GM23338 (cell line): ENCODE results near the gene ADCY1. TPM values are rescaled to one million over a fixed set of nuclear protein-coding genes. Genes with fewer than 3 reads are reported as not detected.

Experiments used
- ATAC-seq: fragments of 200-7000 bp; cut with Tn5 transposase; 3 replicates; pipeline ENCODE4 v1.9.1; 2020
- DNase-seq: peaks from one replicate; pipeline ENCODE4 v3.0.0-alpha.2; 2015; ENCODE audit warnings: low spot score
- H2AFZ ChIP-seq: fragments of 200-600 bp; sonication (generic); 2 replicates; pipeline ENCODE4 v1.8.0; 2016; ENCODE audit warnings: antibody characterized with exemption, mild to moderate bottlenecking, moderate library complexity
- H3F3A ChIP-seq: fragments of 200-600 bp; sonication (generic); replicated peaks from 2 replicates; pipeline ENCODE4 v1.8.0; 2017; ENCODE audit warnings: antibody characterized with exemption, mixed run types, low read depth
- H3K27ac ChIP-seq: fragments of 200-600 bp; sonication (generic); 2 replicates; pipeline ENCODE4 v1.6.1; 2016; ENCODE audit warnings: low read depth
- H3K27me3 ChIP-seq: fragments of 200-600 bp; sonication (generic); 2 replicates; pipeline ENCODE4 v1.8.0; 2016; ENCODE audit warnings: mild to moderate bottlenecking, mixed run types, moderate library complexity; ENCODE audit not compliant: insufficient read depth
- H3K36me3 ChIP-seq: fragments of 200-600 bp; sonication (generic); 2 replicates; pipeline ENCODE4 v1.8.0; 2016; ENCODE audit warnings: mild to moderate bottlenecking; ENCODE audit not compliant: insufficient read depth
- H3K4me1 ChIP-seq: fragments of 200-600 bp; sonication (generic); 2 replicates; pipeline ENCODE4 v1.8.0; 2016; ENCODE audit warnings: mild to moderate bottlenecking, moderate library complexity; ENCODE audit not compliant: insufficient read depth
- H3K4me2 ChIP-seq: fragments of 200-600 bp; sonication (generic); 2 replicates; pipeline ENCODE4 v1.7.1; 2017; ENCODE audit warnings: mixed run types
- H3K4me3 ChIP-seq: fragments of 200-600 bp; sonication (generic); 2 replicates; pipeline ENCODE4 v1.6.1; 2016; ENCODE audit warnings: mixed run types
- H3K79me2 ChIP-seq: fragments of 200-600 bp; sonication (generic); replicated peaks from 2 replicates; pipeline ENCODE4 v1.8.0; 2017; ENCODE audit warnings: mild to moderate bottlenecking; ENCODE audit not compliant: insufficient read depth
- H3K9me2 ChIP-seq: fragments of 200-600 bp; sonication (generic); 2 replicates; pipeline ENCODE4 v1.8.0; 2017; ENCODE audit not compliant: insufficient read depth
- H4K20me1 ChIP-seq: fragments of 200-600 bp; sonication (generic); replicated peaks from 2 replicates; pipeline ENCODE4 v1.8.0; 2017; ENCODE audit warnings: mild to moderate bottlenecking; ENCODE audit not compliant: insufficient read depth
- H3K27ac Mint-ChIP-seq: 2 replicates; pipeline ENCODE4 v1.8.0; 2020; ENCODE audit warnings: inconsistent platforms, mild to moderate bottlenecking, moderate library complexity, mixed read lengths
- H3K27me3 Mint-ChIP-seq: 3 replicates; pipeline ENCODE4 v1.8.0; 2022; ENCODE audit warnings: low read depth, mild to moderate bottlenecking, moderate library complexity, mixed read lengths, inconsistent platforms; ENCODE audit not compliant: insufficient read depth, poor library complexity
- H3K36me3 Mint-ChIP-seq: 3 replicates; pipeline ENCODE4 v1.8.0; 2021; ENCODE audit warnings: low read depth, mild to moderate bottlenecking, inconsistent platforms, moderate library complexity, mixed read lengths
- H3K4me1 Mint-ChIP-seq: 3 replicates; pipeline ENCODE4 v1.8.0; 2020; ENCODE audit warnings: mild to moderate bottlenecking, inconsistent platforms, mixed read lengths
- H3K4me3 Mint-ChIP-seq: 3 replicates; pipeline ENCODE4 v1.8.0; 2021; ENCODE audit warnings: moderate library complexity, mild to moderate bottlenecking, inconsistent platforms, mixed read lengths
- H3K9me3 Mint-ChIP-seq: 3 replicates; pipeline ENCODE4 v1.8.0; 2020; ENCODE audit warnings: moderate library complexity, mild to moderate bottlenecking, inconsistent platforms, mixed read lengths
- EZH2 ChIP-seq: fragments of 200-600 bp; sonication (generic); IDR thresholded peaks from one replicate; pipeline ENCODE4 v1.8.0; 2017; ENCODE audit warnings: antibody characterized with exemption, mild to moderate bottlenecking, low read depth; ENCODE audit not compliant: unreplicated experiment
- JUNB ChIP-seq: IDR thresholded peaks from one replicate; pipeline ENCODE4 v1.6.1; 2016; ENCODE audit warnings: antibody characterized with exemption; ENCODE audit not compliant: unreplicated experiment
- STAT1 ChIP-seq: IDR thresholded peaks from one replicate; pipeline ENCODE4 v1.6.1; 2016; ENCODE audit warnings: antibody characterized with exemption; ENCODE audit not compliant: unreplicated experiment
- ZNF114 ChIP-seq: fragments of 250-450 bp; sonication (Bioruptor Pico); IDR thresholded peaks from 2 replicates; pipeline ENCODE4 v1.5.0; 2020; ENCODE audit warnings: mild to moderate bottlenecking, moderate library complexity
- ZNF331 ChIP-seq: fragments of 250-450 bp; sonication (Bioruptor Pico); IDR thresholded peaks from 2 replicates; pipeline ENCODE4 v1.5.0; 2020; ENCODE audit warnings: low read depth, mild to moderate bottlenecking, moderate library complexity
- polyA plus RNA-seq: library from polyadenylated mRNA; unstranded; fragments of >200 nt; fragmentation: Nextera tagmentation; extraction: Ambion mirVana; gene quantifications from 2 replicates; pipeline ENCODE4 v1.2.1, GENCODE V29; 2016
- total RNA-seq: library from RNA; depleted of rRNA; stranded (reverse); fragments of >200 nt; shearing (Covaris generic); gene quantifications from 2 replicates; pipeline ENCODE4 v1.2.3, GENCODE V29; 2014
- TF ChIP-seq, protein P1 (sequence below): IDR thresholded peaks from 2 replicates; pipeline ENCODE4 v1.6.1; 2016; ENCODE audit warnings: antibody characterized with exemption
- TF ChIP-seq, protein P2 (sequence below): fragments of 250-450 bp; sonication (Bioruptor Pico); IDR thresholded peaks from 2 replicates; pipeline ENCODE4 v1.5.0; 2020; ENCODE audit warnings: mild to moderate bottlenecking, moderate library complexity
- TF ChIP-seq, protein P3 (sequence below): IDR thresholded peaks from one replicate; pipeline ENCODE4 v1.6.1; 2018; ENCODE audit warnings: antibody characterized with exemption; ENCODE audit not compliant: unreplicated experiment
- TF ChIP-seq, protein P4 (sequence below), 2 experiments: fragments of 200-600 bp in 1 of 2; sonication (generic) in 1 of 2; conservative IDR thresholded peaks; 2 replicates each; pipeline versions ENCODE4 v1.5.1 to v1.6.1; 2016 to 2017; ENCODE audit warnings: antibody characterized with exemption in 2 of 2, low read depth in 2 of 2, mild to moderate bottlenecking in 2 of 2, moderate library complexity in 1 of 2

Gene ADCY1
- total and polyA plus RNA-seq, 2 experiments from 2014 or later = 2.3 to 18.7 TPM

DNA sequence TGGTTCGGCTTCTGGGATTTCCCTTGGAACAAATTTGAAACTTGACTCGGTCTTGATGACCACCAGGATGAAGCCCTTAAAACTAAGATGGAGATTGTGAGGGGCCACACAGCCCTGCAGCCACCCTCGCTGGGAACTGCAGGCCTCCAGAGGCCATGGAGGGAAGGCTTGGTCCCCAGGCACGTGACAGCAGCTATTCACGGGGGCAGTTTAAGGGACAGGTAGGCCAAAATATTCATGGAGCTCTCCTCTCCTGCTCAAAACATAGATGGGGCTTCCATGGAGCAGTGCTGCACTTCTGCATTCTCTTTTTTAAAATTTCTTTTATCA lies 137.0 kb downstream of the ADCY1 start:
- Mint-ChIP-seq H3K27me3 (no peaks in the 10 kb centered on the region), H3K36me3 (peaks cover 10% of the 10 kb centered on the region), H3K4me3 (no peak overlapping the region), H3K9me3 (no peaks in the 10 kb centered on the region; the same call in 2 of the 3 replicates), H3K27ac (no peak overlapping the region), H3K4me1 (no peaks in the 10 kb centered on the region; the same call in 2 of the 3 replicates)
- DNase-seq (no peak), ATAC-seq (no peak)
- H3K27me3 ChIP-seq = no peaks in the 10 kb centered on the region
- H3K4me1 ChIP-seq = no peaks in the 10 kb centered on the region
- H3K27ac ChIP-seq = no peak overlapping the region
- no peaks in the 10 kb centered on the region for H3K36me3 ChIP-seq
- no peaks in the 10 kb centered on the region for H3K79me2 ChIP-seq
- H3K4me2 ChIP-seq = no peak overlapping the region
- no peaks in the 10 kb centered on the region for H3F3A ChIP-seq
- H2AFZ ChIP-seq = no peak overlapping the region
- H4K20me1 ChIP-seq = no peaks in the 10 kb centered on the region
- no peaks in the 10 kb centered on the region for H3K9me2 ChIP-seq
- TF ChIP-seq, protein P1, sequence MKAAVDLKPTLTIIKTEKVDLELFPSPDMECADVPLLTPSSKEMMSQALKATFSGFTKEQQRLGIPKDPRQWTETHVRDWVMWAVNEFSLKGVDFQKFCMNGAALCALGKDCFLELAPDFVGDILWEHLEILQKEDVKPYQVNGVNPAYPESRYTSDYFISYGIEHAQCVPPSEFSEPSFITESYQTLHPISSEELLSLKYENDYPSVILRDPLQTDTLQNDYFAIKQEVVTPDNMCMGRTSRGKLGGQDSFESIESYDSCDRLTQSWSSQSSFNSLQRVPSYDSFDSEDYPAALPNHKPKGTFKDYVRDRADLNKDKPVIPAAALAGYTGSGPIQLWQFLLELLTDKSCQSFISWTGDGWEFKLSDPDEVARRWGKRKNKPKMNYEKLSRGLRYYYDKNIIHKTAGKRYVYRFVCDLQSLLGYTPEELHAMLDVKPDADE = no peak
- TF ChIP-seq, protein P2, sequence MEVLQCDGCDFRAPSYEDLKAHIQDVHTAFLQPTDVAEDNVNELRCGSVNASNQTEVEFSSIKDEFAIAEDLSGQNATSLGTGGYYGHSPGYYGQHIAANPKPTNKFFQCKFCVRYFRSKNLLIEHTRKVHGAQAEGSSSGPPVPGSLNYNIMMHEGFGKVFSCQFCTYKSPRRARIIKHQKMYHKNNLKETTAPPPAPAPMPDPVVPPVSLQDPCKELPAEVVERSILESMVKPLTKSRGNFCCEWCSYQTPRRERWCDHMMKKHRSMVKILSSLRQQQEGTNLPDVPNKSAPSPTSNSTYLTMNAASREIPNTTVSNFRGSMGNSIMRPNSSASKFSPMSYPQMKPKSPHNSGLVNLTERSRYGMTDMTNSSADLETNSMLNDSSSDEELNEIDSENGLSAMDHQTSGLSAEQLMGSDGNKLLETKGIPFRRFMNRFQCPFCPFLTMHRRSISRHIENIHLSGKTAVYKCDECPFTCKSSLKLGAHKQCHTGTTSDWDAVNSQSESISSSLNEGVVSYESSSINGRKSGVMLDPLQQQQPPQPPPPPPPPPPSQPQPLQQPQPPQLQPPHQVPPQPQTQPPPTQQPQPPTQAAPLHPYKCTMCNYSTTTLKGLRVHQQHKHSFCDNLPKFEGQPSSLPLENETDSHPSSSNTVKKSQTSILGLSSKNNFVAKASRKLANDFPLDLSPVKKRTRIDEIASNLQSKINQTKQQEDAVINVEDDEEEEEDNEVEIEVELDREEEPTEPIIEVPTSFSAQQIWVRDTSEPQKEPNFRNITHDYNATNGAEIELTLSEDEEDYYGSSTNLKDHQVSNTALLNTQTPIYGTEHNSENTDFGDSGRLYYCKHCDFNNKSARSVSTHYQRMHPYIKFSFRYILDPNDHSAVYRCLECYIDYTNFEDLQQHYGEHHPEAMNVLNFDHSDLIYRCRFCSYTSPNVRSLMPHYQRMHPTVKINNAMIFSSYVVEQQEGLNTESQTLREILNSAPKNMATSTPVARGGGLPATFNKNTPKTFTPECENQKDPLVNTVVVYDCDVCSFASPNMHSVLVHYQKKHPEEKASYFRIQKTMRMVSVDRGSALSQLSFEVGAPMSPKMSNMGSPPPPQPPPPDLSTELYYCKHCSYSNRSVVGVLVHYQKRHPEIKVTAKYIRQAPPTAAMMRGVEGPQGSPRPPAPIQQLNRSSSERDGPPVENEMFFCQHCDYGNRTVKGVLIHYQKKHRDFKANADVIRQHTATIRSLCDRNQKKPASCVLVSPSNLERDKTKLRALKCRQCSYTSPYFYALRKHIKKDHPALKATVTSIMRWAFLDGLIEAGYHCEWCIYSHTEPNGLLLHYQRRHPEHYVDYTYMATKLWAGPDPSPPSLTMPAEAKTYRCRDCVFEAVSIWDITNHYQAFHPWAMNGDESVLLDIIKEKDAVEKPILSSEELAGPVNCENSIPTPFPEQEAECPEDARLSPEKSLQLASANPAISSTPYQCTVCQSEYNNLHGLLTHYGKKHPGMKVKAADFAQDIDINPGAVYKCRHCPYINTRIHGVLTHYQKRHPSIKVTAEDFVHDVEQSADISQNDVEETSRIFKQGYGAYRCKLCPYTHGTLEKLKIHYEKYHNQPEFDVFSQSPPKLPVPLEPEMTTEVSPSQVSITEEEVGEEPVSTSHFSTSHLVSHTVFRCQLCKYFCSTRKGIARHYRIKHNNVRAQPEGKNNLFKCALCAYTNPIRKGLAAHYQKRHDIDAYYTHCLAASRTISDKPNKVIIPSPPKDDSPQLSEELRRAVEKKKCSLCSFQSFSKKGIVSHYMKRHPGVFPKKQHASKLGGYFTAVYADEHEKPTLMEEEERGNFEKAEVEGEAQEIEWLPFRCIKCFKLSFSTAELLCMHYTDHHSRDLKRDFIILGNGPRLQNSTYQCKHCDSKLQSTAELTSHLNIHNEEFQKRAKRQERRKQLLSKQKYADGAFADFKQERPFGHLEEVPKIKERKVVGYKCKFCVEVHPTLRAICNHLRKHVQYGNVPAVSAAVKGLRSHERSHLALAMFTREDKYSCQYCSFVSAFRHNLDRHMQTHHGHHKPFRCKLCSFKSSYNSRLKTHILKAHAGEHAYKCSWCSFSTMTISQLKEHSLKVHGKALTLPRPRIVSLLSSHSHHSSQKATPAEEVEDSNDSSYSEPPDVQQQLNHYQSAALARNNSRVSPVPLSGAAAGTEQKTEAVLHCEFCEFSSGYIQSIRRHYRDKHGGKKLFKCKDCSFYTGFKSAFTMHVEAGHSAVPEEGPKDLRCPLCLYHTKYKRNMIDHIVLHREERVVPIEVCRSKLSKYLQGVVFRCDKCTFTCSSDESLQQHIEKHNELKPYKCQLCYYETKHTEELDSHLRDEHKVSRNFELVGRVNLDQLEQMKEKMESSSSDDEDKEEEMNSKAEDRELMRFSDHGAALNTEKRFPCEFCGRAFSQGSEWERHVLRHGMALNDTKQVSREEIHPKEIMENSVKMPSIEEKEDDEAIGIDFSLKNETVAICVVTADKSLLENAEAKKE (CRISPR knock-in tag) = no peak
- TF ChIP-seq JUNB = no peak
- no peak for TF ChIP-seq ZNF331
- TF ChIP-seq ZNF114 (CRISPR knock-in tag) = no peak
- no peak for TF ChIP-seq EZH2
- TF ChIP-seq, protein P3, sequence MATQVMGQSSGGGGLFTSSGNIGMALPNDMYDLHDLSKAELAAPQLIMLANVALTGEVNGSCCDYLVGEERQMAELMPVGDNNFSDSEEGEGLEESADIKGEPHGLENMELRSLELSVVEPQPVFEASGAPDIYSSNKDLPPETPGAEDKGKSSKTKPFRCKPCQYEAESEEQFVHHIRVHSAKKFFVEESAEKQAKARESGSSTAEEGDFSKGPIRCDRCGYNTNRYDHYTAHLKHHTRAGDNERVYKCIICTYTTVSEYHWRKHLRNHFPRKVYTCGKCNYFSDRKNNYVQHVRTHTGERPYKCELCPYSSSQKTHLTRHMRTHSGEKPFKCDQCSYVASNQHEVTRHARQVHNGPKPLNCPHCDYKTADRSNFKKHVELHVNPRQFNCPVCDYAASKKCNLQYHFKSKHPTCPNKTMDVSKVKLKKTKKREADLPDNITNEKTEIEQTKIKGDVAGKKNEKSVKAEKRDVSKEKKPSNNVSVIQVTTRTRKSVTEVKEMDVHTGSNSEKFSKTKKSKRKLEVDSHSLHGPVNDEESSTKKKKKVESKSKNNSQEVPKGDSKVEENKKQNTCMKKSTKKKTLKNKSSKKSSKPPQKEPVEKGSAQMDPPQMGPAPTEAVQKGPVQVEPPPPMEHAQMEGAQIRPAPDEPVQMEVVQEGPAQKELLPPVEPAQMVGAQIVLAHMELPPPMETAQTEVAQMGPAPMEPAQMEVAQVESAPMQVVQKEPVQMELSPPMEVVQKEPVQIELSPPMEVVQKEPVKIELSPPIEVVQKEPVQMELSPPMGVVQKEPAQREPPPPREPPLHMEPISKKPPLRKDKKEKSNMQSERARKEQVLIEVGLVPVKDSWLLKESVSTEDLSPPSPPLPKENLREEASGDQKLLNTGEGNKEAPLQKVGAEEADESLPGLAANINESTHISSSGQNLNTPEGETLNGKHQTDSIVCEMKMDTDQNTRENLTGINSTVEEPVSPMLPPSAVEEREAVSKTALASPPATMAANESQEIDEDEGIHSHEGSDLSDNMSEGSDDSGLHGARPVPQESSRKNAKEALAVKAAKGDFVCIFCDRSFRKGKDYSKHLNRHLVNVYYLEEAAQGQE = no peak
- TF ChIP-seq, protein P4, sequence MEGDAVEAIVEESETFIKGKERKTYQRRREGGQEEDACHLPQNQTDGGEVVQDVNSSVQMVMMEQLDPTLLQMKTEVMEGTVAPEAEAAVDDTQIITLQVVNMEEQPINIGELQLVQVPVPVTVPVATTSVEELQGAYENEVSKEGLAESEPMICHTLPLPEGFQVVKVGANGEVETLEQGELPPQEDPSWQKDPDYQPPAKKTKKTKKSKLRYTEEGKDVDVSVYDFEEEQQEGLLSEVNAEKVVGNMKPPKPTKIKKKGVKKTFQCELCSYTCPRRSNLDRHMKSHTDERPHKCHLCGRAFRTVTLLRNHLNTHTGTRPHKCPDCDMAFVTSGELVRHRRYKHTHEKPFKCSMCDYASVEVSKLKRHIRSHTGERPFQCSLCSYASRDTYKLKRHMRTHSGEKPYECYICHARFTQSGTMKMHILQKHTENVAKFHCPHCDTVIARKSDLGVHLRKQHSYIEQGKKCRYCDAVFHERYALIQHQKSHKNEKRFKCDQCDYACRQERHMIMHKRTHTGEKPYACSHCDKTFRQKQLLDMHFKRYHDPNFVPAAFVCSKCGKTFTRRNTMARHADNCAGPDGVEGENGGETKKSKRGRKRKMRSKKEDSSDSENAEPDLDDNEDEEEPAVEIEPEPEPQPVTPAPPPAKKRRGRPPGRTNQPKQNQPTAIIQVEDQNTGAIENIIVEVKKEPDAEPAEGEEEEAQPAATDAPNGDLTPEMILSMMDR (conservative IDR thresholded peaks at IDR 0.05; ENCODE audit: low read depth in 2 of 2) = no peak
- TF ChIP-seq STAT1 = no peak
- H3K4me3 ChIP-seq = no peak overlapping the region
